ENCODE measurements around the gene C1orf216. TPM values are rescaled to one million over a fixed set of nuclear protein-coding genes. Genes with fewer than 3 reads are reported as not detected.
"Not testable (repeated sequence)": the region's sequence is repeated elsewhere in the genome, so short reads cannot be mapped to it uniquely, and the experiment has no call there.

Gene C1orf216, protein sequence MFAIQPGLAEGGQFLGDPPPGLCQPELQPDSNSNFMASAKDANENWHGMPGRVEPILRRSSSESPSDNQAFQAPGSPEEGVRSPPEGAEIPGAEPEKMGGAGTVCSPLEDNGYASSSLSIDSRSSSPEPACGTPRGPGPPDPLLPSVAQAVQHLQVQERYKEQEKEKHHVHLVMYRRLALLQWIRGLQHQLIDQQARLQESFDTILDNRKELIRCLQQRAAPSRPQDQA
- 10 to 100 TPM in 1 of 4 donors, 1 to 10 TPM in 3; 9.4 to 10.1 (median 9.6) TPM for polyA plus RNA-seq (ENCODE audit: insufficient read length in 4 of 4)

DNA sequence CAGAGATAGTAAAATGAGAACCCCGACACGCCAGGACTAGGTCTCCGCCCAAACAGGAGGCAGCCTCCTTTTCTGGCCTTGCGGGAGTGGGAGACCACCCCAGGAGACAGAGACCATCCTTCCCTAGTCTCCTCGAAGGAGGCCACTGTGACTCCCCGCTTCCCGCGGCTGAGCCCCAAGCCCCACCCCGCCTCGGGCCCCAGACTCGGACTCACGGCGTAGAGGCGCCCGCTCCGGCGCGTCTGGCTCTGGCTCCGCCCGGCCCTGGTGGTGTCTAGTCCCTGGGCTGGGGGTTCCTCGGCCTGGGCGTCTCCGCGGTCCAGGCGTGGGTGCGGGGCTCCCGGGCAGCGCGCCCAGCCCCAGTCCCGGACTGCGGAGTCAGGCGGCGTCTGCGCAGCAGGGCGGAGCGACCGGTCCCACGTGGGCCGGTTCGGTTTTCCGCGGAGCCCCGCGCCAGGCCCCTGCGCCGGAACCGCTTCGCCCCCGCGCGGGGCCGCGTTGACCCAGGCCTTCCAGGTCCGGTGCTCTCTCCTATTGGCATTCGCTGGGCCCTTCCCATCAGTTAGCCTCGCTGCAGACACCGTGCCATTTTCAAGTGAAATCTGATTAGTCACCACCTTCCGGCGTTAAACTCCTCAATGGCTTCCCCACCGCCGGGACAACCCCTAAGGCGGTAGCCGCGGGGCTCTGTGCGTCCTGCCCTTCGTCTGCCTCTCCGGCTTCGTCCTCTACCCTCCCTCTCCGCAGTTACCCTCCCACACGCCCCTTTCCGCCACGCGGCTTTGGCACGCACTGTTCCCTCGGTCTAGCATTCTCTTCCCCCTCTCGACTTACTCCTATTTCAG lies at the start of gene C1orf216:
Gene C1orf216, minus strand, starts transcription at position 393 of the 845 bp plus-strand sequence. CDS start 2,563 bp downstream, outside the sequence.
- DNase-seq (ENCODE audit: low read depth in 4 of 4, low spot score in 2 of 4) = no peak

DNA sequence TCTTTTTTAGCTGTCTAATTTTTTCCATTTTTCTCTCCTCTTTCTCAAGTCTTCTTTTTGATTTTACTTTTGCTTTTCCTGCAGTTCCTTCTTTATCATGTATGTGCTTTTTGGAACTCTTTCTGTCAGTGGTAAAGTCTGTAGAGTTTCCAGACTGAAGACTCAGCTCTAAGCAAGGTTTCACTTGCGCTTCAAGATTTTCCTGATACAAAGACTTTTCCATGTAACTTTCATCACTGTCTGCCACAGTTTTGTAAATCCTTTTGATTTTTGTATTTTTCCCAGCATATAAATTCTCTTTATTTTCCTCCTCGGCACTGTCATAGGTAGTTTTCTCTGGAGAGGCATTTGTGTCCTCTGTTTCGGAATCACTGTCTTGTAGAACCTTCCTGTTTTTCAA lies 45.6 kb upstream of the C1orf216 start:
- DNase-seq (ENCODE audit: low read depth in 4 of 4, low spot score in 2 of 4) = no peak

DNA sequence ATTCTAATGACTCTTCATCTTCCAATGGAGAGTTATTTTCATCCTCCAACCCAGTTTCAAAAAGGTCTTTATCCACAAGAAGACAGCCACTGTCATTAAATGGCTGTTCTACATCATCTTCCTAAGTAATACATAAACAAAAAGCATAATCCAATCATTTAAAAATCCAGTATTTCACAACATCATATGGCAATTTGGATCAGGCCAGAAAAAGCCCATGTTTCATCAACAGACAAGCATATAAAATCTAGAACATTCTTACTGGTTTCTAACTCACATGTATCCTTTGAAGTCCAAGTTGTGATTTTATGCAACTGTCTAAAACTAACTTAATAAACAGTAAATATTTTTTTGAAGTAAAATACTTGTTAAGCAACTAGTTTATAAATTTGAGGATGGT lies 44.5 kb upstream of the C1orf216 start:
- DNase-seq (ENCODE audit: low read depth in 4 of 4, low spot score in 2 of 4) = no peak

DNA sequence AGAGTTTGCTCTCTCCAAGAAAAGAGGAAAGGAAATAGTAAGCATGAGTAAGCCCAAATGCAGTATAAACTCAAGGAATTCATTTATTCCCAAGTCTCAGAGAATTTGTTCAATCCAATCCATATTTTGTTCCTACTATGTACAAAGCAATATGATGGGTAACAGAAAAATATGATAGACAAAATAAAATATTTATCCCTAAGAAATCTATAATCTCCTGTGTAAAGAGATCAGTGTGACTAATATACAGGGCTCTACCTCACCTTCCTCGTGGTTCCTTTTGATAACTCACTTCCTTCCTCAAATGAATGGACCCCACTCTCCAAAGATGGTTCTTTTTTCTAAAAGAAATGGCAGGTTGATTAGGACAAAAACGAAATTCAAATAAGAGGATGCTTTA lies 43.5 kb upstream of the C1orf216 start:
- DNase-seq (ENCODE audit: low read depth in 4 of 4, low spot score in 2 of 4) = no peak

DNA sequence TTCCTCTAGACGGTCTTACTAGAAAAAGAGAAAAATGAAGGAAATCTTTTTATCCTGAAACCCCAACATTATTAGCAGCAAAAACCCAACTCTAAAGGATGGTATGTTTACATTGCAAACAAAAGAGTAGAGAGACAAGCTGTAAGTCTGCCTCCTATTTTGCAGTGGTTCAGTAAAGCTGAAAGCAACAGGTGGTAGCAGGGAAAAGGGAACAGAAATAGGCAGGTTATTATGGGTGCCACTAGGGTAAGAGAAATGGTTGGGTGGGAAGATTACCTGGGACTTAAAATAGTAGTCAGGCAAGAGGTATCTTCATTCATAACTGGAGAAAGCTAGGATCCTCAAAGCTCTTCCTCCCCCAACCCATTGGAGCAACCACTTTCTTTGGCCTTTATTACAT lies 37.4 kb upstream of the C1orf216 start:
- DNase-seq (ENCODE audit: low read depth in 4 of 4, low spot score in 2 of 4) = no peak

DNA sequence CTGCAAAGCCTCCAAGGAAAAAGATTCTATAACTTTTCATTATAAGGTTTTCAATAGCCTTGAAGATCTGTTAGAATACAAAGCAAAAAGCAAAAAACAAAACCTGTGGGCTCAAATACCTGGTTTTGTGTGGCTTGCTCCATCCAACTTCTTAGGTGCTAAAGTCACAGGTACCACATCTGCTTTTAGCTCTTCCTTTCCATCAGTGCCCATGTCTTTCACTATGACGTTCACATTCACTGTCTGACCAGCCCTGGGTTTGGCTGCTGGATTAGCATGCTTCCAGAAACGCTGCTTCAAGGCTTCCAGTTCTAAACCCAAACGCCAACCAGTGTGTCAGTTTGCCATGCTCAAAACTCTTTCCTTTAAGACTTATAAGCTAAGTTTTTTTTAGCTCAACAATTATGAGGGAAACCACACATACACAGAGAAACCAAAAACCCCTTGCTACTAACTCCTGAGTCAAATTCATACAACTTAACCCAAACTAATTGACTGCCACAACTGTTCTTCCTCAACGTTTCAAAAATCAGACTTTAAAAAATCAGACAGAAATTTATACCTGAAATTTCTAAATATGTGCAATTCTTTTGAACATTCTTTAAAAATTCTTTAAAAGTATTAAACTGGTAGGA lies 35.1 kb upstream of the C1orf216 start:
- DNase-seq (ENCODE audit: low read depth in 4 of 4, low spot score in 2 of 4) = no peak

DNA sequence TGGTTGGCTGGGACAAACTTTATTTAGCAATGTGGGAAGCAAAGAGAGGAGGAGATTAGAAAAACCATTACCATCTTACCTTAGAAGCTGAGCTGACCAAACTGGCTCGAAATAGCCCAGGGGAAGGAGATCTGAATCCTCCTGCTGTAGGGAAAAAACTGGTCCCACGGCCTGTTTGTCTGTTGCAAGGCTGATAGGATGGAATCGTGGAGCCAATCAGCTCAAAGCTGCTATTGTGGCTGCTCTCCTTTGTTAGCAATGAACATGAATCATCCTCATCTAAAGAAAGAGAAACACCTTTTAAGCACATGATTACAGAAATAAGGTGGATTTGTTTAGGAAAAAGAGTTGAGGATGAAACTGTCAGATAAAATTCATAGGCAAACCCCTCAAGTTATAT lies 29.6 kb upstream of the C1orf216 start:
- no peak for DNase-seq (ENCODE audit: low read depth in 4 of 4, low spot score in 2 of 4)

DNA sequence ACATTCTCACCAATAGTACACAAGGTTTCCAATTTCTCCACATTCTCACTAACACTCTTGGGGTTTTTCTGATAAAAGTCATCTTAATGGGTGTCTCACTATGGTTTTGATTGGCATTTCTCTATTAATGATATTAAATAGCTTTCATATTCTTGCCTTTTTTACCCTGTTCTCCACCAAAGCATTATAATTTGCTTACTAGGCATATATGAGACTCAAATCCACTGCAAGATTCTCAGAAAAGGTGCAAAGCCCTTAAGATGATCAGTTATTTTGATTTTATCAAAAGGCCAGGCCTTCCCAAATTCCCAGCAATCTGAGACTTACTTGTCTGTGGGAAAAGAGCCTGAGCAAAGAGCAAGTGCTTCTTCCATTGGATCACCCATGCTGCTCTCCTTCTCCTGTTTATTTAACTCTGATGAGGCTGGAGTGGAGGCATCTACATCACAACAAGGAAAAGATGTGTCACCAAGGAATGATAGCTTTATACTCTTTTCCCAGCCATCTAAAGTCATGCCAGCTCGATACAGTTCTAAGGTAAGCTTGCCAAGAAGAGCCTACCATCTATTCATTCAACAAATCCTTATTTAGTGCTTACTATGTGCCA lies 26.5 kb upstream of the C1orf216 start:
- DNase-seq (ENCODE audit: low read depth in 4 of 4, low spot score in 2 of 4) = no peak

DNA sequence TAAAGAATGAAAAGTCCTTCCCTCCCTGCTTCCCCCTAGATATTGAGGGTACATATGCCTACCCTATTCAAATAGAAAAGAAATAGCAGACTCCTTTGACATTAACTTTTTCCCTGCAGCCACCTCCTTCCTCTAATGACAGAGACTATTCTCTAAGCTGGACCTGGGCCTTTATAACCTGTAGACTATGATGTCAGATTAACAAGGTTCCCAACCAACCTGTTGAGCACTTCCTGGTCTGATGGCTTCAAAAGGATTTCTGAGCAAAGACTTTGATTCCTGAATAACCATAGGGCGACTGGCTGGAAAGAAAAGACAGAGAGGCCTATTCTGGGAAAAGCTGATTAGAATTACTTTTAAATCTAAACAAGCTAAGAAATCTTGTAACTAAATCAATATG lies 18.4 kb upstream of the C1orf216 start:
- DNase-seq (ENCODE audit: low read depth in 4 of 4, low spot score in 2 of 4) = no peak

DNA sequence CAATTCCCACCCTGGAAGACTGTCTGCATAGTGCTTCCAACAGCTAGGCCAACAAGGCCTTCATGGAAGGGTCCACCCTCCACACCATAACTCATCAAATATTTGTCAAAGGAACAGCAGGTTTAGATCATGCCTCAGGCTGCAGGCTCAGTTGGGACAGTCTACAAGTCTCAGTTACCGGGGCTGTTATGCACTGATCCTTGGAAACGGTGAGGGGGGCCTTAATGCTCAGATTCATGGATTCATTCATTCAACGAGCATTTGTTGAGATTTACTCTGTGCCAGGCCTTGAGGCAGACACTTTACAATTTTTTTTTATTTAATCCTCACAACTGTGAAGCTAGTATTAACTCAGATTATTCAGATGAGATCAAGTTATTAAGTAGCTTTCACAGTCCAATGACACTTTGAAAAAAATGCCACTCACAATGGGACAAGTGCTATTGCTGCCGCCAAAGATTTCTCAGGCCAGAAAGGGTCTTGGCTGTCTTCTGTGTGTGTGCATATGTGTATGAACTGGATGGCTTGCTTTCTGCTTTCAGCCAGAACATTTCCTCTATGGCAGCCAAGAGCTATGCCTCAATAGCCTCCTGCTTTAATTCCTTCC lies 8.9 kb upstream of the C1orf216 start:
- DNase-seq (ENCODE audit: low read depth in 4 of 4, low spot score in 2 of 4) = no peak

DNA sequence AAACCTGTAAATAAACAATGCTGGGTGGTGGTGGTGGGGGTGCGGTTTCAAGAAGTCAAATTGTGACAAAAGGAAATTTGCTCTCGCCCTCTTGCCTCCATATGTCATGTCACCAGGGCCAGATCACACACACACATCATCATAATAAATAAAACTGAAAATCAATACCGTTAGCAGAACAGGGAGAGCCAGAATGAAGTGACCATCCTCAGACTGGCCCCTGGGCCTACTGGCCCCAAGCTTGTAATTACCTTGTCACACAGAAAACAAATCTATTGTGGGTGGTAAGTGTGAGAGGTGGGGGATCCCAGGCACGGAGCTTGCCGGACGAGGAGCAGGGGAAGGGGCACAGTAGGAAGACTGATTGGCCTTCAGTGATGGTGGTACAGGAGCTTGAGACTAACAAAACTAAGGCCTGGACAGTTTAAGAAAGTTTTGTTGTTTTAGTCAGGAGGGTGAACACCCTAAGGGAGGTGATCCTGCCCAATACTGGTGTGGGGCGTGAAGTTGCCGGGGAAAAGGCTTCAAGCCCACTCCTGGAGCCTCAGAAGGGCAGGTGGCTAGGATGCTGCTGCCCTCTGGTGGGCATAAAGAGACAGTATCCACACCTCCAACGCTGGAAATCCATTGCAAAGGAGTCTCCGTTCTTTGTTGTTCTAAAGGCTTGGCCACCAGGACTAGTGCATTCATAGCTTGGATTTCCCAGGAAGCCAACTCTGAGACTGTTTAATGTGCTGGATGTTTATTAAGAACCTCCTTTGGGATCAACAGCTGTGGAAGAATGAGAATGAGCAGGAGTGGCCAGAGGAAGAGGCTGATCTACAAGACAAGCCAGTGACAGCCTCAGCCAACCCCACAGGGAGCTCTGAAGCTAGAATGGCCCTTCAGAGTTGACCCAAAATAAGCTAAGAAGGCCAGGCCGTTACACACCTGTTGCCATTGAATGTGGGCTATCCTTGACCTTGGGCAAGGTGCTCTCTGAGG lies 8.1 kb upstream of the C1orf216 start:
- no peak for DNase-seq (ENCODE audit: low read depth in 4 of 4, low spot score in 2 of 4)

DNA sequence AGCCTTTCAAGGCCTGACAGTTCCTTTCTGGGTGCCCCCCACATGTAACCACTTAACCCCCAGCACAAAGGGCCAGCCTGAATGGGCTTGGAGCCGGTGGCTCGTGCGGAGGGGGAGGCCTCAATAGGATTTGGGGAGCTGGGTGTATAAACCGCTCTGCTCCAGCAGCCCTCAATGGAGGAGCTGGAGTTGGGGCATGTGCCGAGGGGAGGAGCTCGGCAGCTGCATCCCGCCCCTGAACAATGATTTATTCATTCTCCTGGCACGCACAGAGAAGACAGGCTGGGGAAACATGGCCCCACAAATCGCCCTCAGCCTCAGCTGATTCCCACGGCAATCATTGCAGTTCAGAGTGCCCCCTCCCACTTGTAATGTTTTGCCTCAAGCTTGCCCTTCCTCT lies 6.9 kb upstream of the C1orf216 start:
- DNase-seq (ENCODE audit: low read depth in 4 of 4, low spot score in 2 of 4) = no peak

DNA sequence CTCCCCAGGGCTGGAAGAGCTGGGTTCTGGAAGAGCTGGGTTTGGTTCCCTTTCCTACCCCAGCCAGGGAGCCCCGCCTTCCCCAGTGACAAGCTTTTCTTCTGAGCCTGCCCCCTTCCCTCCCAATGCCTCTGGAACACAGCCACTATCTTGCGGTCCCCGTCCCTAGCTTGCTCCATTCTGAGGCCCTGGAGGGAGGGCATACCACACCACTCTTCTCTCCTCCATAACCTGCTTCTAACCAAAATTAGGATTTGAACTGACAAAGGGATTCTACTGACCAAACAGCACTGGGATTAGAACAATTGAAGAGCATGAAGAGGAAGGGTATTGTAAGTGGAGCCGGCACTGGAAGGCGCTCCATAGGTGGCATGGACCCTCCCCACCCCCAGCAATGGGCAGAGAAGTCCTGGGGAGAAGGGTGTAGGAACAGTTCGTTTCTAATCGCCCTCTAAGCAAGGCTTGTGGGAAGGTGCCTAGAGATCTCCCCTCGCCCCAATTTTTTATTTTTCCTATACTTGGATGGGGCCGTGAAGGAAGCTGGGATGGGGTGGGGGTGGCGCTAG lies 690 bp downstream of the C1orf216 start:
- DNase-seq (ENCODE audit: low read depth in 4 of 4, low spot score in 2 of 4) = no peak

DNA sequence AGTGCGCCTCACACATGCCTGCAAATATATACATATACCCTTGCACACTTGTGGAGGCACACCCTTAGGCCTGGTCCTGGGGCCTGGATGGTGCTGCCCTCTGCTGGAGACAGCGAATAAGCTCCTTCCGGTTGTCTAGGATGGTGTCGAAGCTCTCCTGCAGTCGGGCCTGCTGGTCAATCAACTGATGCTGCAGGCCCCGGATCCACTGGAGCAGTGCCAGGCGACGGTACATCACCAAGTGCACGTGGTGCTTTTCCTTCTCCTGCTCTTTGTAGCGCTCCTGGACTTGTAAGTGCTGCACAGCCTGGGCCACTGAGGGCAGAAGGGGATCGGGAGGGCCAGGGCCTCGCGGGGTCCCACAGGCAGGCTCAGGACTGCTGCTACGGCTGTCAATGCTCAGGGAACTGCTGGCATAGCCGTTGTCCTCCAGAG lies 3.1 kb downstream of the C1orf216 start:
- DNase-seq (ENCODE audit: low read depth in 4 of 4, low spot score in 2 of 4) = no peak

DNA sequence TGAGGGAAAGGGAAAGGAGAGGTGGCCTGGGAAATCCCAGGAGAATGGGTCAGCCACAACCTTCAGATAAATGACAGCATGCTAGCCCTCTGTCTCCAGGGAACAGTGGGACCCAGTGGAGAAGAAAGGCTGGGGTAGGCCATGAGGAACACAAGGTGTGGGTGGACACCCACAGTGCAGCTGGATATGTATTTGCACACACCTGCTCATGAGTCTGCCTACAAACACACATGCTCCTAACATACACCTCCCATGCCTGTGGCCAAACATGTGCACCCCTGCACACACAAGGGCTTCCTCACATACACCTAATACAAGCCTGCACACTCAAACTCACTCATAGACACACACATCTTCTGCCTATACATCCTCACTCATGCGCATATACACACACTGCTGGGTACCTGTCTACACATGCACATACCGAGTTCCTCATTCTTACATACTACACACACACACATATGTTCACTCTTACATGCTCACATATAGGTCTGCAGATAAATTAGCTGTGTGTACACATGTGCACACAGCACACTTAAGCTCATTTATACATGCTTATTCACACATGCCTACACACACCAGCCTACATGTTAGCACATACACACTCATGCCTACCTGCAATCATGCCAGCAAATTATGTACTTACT lies 3.6 kb downstream of the C1orf216 start:
- no peak for DNase-seq (ENCODE audit: low read depth in 4 of 4, low spot score in 2 of 4)

DNA sequence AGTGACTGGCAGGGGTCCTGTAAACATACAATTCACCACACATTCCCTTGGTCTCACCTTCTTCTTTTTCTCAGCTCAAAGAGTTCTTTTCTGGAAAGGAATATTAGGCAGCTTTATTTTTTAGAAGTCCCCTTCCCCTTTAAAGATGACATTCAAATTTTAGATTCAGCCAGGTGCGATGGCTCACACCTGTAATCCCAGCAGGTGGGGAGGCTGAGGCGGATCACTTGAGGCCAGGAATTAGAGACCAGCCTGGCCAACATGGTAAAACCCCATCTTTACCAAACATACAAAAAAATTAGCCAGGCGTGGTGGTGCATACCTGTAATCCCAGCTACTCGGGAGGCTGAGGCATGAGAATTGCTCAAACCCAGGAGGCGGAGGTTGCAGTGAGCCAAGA lies 7.6 kb downstream of the C1orf216 start:
- not testable (repeated sequence) for DNase-seq (ENCODE audit: low read depth in 4 of 4, low spot score in 2 of 4)

DNA sequence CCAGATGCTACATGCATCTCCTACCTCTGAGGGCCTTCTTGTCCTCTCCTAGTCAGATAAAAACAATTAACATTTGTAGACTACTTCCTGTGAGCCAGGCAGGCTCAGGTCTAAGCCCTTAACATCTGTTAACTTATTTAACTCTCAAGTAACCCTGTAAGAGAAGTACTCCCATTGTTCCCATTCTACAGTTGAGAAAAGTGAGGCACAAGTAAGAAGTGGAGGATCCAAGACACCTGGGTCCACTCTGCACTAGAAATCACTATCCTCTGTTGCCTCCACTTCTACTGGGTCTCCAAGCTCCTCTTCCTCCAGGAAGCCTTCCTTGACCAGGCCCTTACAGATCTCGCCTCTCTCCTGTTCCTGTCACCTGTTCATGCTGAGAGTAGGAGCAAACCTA lies 9.7 kb downstream of the C1orf216 start:
- DNase-seq (ENCODE audit: low read depth in 4 of 4, low spot score in 2 of 4) = no peak

DNA sequence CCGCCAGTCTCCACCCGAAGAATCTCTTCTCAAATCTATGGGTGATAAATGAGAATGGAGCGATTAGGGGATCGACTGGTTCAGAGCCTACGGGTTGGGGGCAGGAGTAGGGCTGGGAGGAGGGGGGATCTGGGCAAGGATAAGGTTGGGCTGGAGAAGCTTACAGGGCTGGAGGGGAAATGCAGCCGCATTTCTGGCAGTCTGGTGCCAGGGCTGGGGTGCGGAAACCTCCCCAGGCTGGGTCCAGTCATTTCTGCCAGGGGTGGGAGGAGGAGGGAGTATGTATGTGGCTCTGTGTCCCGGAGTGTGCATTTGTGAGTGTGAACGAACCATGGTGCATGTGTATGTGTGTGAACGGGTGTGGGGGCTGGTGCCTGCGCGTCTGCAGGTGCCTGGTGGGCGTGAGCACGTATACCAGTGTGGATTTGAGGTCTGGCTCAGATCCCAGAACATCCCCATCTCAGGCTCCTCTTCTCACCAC lies 10.2 kb downstream of the C1orf216 start:
- DNase-seq (ENCODE audit: low read depth in 4 of 4, low spot score in 2 of 4) = no peak
